ENCODE measurements around the gene TRMO.

The TRMO gene

GRCh38 chr9:97858826-97859225, 63.5 kb downstream of the TRMO start:
- no peak overlapping the region for H3K4me3 ChIP-seq (ENCODE audit: low read depth, low read length)
- in situ Hi-C loops (cut with HindIII; ENCODE audit: low sequenced_read_pairs): no loop called here
- no peak for TF ChIP-seq CTCF (IDR thresholded peaks at IDR 0.05; ENCODE audit: low read depth, low read length, missing control alignments)
- no peak for DNase-seq (ENCODE audit: low read depth)

DNA sequence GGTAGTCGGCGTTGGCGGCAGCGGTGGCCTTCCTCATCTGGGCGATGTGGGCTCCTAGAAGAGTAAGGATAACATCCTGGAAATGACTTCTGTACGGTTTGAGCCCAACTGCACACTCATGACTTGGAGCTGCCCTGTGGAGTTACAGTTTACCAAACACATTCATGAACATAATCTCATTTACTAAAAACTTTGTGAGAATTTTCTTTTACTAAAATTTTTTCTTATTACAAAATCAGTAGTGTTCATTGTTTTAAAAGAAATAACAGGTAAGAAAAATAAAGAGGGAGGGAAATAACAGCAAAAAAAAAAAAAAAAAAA, 63.9 kb downstream of the TRMO start:
- H3K4me3 ChIP-seq (ENCODE audit: low read depth, low read length): no peak overlapping the region
- in situ Hi-C loops (cut with HindIII; ENCODE audit: low sequenced_read_pairs): no loop called here
- no peak for TF ChIP-seq CTCF (IDR thresholded peaks at IDR 0.05; ENCODE audit: low read depth, low read length, missing control alignments)
- no peak for DNase-seq (ENCODE audit: low read depth)

- no peak for DNase-seq (ENCODE audit: low read depth)
- H3K4me3 ChIP-seq (ENCODE audit: low read depth, low read length): no peak overlapping the region
- in situ Hi-C loops (cut with HindIII; ENCODE audit: low sequenced_read_pairs): no loop called here
- no peak for TF ChIP-seq CTCF (IDR thresholded peaks at IDR 0.05; ENCODE audit: low read depth, low read length, missing control alignments)
Observed at GRCh38 chr9:97857606-97858392, 64.5 kb downstream of the TRMO start.

DNA sequence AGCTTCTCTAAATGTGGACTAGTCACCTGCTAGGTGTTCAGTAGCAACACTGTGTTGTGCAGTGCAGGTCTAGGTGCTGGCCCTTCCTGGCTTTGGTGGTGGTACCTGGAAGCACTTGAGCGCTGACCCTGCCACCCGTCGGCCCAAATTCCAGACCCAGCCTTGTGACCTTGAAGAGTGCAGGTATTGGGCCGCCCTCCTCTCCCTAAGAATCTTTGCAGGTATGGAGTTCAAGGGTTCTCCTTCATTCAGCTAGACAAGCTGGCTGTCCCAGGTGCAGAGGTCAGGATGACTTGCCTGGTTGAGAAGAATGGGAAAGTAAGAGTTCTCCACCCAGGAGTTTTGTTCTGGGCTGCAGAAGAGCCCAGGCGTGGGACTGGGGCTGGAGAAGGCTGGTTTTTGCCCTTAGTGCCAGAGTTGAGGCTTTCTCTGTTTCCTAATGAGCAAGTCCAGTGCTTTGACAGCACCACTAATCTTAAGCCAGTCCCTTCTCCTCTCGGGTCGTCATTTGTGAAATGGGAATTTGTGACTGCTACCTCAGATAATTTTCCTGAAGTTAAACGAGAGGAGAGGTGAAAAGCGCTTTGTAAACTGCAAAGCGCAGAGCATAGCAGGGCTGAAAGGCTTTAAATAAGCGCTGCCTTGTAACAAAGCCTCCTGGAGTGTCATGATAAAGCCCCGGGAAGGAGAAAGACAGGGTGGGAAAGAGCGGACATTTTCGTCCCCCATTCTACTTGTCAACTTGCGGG, 65.3 kb downstream of the TRMO start:
- no peak overlapping the region for H3K4me3 ChIP-seq (ENCODE audit: low read depth, low read length)
- in situ Hi-C loops (cut with HindIII; ENCODE audit: low sequenced_read_pairs): no loop called here
- TF ChIP-seq CTCF (IDR thresholded peaks at IDR 0.05; ENCODE audit: low read depth, low read length, missing control alignments): no peak
- DNase-seq (ENCODE audit: low read depth): no peak

- no peak for TF ChIP-seq CTCF (IDR thresholded peaks at IDR 0.05; ENCODE audit: low read depth, low read length, missing control alignments)
- DNase-seq (ENCODE audit: low read depth): no peak
- in situ Hi-C loops (cut with HindIII; ENCODE audit: low sequenced_read_pairs): no loop called here
- H3K4me3 ChIP-seq (ENCODE audit: low read depth, low read length): no peak overlapping the region
Observed at GRCh38 chr9:97855899-97856298, 66.4 kb downstream of the TRMO start.

- in situ Hi-C loops (cut with HindIII; ENCODE audit: low sequenced_read_pairs): no loop called here
- no peak overlapping the region for H3K4me3 ChIP-seq (ENCODE audit: low read depth, low read length)
Observed at GRCh38 chr9:97855486-97855875, 66.8 kb downstream of the TRMO start.

More at GRCh38 chr9:97855486-97855875, 66.8 kb downstream of the TRMO start:
- no peak for DNase-seq (ENCODE audit: low read depth)
- TF ChIP-seq CTCF (IDR thresholded peaks at IDR 0.05; ENCODE audit: low read depth, low read length, missing control alignments): no peak

Data from astrocyte of the cerebellum (primary cell).